GM19455 (cell line): Measurements from ENCODE around the gene RASA4B.
A peak's percentile ranks its signal among the peaks of the same experiment; 100 is the strongest.
"Not testable (repeated sequence)": the region's sequence is repeated elsewhere in the genome, so short reads cannot be mapped to it uniquely, and the experiment has no call there.

Experiments
- ATAC-seq: cut with Tn5 transposase; IDR thresholded peaks from one replicate; pipeline ENCODE4 v1.9.1; 2021; ENCODE audit not compliant: unreplicated experiment

RASA4B gene

GRCh38 chr7:102474116-102474515 is 43.5 kb downstream of the RASA4B start:
- ATAC-seq: not testable (repeated sequence)

- ATAC-seq: no peak
These were observed 44.1 kb downstream of the RASA4B start for GRCh38 chr7:102473271-102473991.

- ATAC-seq: no peak
These were observed 45.2 kb downstream of the RASA4B start for GRCh38 chr7:102472126-102473041.

- no peak for ATAC-seq
These were observed 45.8 kb downstream of the RASA4B start for GRCh38 chr7:102471791-102472125.

GRCh38 chr7:102469972-102470825 is 47.4 kb downstream of the RASA4B start:
- ATAC-seq: no peak

- no peak for ATAC-seq
These were observed 48.1 kb downstream of the RASA4B start for GRCh38 chr7:102469351-102469971.

GRCh38 chr7:102468478-102469350 is 48.9 kb downstream of the RASA4B start:
- ATAC-seq: no peak

GRCh38 chr7:102467581-102468477 is 49.7 kb downstream of the RASA4B start:
- no peak for ATAC-seq

GRCh38 chr7:102466097-102466496 is 51.5 kb downstream of the RASA4B start:
- no peak for ATAC-seq

- peak; percentile 85 for ATAC-seq
These were observed 52.8 kb downstream of the RASA4B start, which contains the start of the genes ALKBH4 and LRWD1 for GRCh38 chr7:102464577-102465280. TSS of gene ALKBH4 (minus strand) at chr7:102464863. CDS start at chr7:102464836, 27 bp downstream. TSS of gene LRWD1 (plus strand) at chr7:102464984. CDS start at chr7:102465081, 97 bp downstream.

GRCh38 chr7:102463841-102464576 is 53.6 kb downstream of the RASA4B start:
- peak; percentile 3 for ATAC-seq

GRCh38 chr7:102460467-102460866 is 57.1 kb downstream of the RASA4B start:
- ATAC-seq: no peak

- no peak for ATAC-seq
These were observed 58.2 kb downstream of the RASA4B start for GRCh38 chr7:102459221-102459844.

GRCh38 chr7:102457352-102457924 is 60.1 kb downstream of the RASA4B start:
- no peak for ATAC-seq

GRCh38 chr7:102456327-102456726 is 61.2 kb downstream of the RASA4B start:
- no peak for ATAC-seq

GRCh38 chr7:102455596-102455995 is 62.0 kb downstream of the RASA4B start:
- ATAC-seq: no peak
